ENCODE results near the gene LGALS4.
"Not testable (repeated sequence)": the region's sequence is repeated elsewhere in the genome, so short reads cannot be mapped to it uniquely, and the experiment has no call there.

LGALS4 gene

DNA sequence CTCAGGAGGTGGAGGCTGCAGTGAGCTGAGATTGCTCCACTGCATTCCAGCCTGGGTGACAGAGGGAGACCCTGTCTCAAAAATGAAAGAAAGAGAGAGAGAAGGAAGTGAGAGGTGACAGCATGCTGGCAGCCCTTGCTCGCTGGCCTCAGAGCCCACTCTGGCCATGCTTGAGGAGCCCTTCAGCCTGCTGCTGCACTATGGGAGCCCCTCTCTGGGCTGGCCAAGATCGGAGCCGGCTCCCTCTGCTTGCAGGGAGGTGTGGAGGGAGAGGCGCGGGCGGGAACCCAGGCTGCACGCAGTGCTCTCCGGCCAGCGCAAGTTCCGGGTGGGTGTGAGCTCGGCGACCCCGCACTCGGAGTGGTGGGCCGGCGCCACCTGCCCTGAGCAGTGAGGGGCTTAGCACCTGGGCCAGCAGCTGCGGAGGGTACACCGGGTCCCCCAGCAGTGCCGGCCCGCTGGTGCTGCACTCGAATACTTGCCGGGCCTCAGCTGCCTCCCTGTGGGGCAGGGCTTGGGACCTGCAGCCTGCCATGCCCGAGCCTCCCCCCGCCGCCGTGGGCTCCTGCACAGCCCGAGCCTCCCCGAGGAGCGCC lies 8.6 kb upstream of the LGALS4 start:
- DNase-seq (ENCODE audit: low read depth, low spot score) = not testable (repeated sequence)

- DNase-seq (ENCODE audit: low read depth, low spot score) = no peak
Observed at GRCh38 chr19:38819231-38819920, 6.6 kb upstream of the LGALS4 start.

DNA sequence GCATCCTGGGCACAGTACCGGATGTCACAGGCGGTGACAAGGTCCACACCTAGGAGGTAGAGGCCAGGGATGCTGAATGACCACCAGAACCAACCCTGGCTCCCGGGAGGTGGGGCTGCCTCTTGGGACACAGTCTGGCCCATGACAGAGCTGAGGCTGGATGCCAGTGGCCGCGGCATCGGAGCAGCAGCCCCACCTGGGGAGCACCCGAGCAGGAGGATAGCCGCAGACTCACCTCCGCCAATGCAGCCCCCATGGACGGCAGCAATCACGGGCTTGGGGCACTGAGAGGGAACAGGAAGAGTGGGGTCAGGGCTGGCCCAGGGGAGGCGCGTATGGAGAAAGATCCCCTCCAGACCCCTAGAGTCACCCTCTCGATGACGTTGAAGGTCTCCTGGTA lies 4.3 kb upstream of the LGALS4 start:
- DNase-seq (ENCODE audit: low read depth, low spot score) = no peak

GRCh38 chr19:38816131-38816750 lies 3.5 kb upstream of the LGALS4 start:
- DNase-seq (ENCODE audit: low read depth, low spot score) = no peak

DNA sequence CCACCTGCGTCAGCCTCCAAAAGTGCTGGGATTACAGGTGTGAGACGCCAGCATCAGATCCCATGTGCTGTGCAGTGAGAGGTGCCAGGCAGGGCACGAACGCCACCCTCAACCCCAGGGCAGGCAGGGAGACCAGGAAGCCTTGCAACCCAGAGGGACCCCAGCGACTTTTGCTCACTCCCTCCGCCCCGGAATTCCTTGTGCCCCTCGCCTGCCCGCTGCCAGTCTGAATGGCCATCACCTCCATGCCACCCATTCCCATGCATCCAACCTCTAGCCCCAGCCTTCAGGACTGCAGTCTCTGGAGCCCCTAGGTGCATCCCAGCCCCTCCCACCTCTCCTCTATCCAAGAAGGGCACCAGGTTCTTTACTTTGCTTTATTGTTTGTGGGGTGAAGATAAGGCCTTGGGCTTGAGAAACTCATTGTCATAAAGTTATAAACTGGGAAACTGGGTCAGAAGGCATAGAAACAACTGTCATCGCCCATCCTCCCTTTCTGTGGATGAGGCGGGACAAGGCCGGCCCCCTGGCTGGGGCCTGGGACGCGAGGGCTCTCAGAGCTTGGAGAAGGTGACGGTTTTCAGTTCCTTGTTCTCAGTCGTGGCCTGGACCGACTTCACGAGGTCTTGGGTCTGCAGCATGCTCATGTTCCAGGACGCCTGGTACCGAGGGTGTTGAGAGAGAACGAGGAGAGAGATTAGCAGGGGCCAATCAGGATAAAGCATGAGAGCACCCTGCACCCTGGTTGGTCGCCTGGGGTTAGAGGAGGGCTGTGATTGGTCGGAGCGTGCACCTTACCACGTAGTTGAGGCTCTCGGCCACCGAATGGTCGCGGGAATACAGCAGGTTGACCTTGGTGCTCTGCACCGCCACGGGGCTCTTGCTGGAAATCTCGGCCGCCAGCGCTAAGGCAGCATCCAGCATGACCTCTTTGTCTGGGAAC lies 2.6 kb upstream of the LGALS4 start:
- no peak for DNase-seq (ENCODE audit: low read depth, low spot score)

- not testable (repeated sequence) for DNase-seq (ENCODE audit: low read depth, low spot score)
Observed at GRCh38 chr19:38813932-38814331, 1.2 kb upstream of the LGALS4 start.

- no peak for DNase-seq (ENCODE audit: low read depth, low spot score)
Observed at GRCh38 chr19:38813323-38813722, 578 bp upstream of the LGALS4 start.

GRCh38 chr19:38812009-38812840 lies 520 bp downstream of the LGALS4 start:
- DNase-seq (ENCODE audit: low read depth, low spot score) = no peak

DNA sequence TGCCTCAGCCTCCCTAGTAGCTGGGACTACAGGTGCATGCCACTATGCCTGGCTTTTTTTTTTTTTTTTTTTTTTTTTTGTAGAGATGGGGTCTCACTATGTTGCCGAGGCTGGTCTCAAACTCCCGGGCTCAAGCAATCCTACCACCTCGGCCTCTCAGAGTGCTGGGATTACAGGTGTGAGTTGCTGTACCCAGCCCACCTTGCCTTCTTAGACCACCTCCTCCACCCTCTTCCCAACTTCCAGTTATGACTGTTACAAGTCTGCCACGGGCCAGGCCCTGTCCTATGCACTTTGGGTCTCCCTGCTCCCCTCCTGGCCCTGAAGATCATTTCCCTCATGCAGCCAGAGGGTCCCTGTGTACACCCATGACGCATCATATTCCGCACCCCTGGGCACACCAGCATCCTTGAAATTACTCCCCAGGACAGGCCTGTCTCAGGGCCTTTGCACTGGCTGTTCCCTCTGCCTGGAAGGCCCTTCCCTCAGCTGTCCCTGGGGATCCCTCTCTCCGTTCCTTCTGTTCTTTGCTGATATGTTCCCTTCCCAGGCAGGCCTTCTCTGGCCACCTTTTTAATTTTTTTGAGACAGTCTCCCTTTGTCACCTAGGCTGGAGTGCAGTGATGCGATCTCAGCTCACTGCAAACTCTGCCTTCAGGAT lies 3.0 kb downstream of the LGALS4 start:
- DNase-seq (ENCODE audit: low read depth, low spot score) = no peak

DNA sequence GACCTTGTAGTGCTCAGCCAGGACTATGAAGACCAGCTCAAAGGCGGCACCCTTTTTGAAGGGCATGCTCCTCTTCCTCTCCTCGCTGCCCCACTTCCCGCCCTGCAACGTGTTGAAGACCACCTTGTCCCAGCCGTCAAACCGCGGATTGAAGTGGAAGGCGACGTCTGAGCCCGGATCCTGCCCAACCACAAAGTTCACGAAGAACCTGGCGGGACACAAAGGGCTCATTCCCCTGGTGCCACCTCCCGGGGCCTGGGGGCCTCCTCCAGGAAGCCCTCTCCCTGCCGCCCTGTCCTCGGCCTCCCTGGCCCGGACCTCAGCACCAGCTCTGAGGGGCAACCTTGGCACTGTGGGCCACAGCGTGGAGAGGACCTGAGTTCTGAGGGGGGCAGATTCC lies 4.0 kb downstream of the LGALS4 start:
- no peak for DNase-seq (ENCODE audit: low read depth, low spot score)

GRCh38 chr19:38807374-38808098 lies 5.2 kb downstream of the LGALS4 start:
- DNase-seq (ENCODE audit: low read depth, low spot score) = not testable (repeated sequence)

- DNase-seq (ENCODE audit: low read depth, low spot score) = no peak
Observed at GRCh38 chr19:38806371-38806770, 6.4 kb downstream of the LGALS4 start.

- DNase-seq (ENCODE audit: low read depth, low spot score) = no peak
Observed at GRCh38 chr19:38805180-38805579, 7.6 kb downstream of the LGALS4 start.

- DNase-seq (ENCODE audit: low read depth, low spot score) = no peak
Observed at GRCh38 chr19:38803543-38803942, 9.2 kb downstream of the LGALS4 start.

- DNase-seq (ENCODE audit: low read depth, low spot score) = no peak
Observed at GRCh38 chr19:38801359-38802095, 11.2 kb downstream of the LGALS4 start.

GRCh38 chr19:38800577-38801347 lies 12.0 kb downstream of the LGALS4 start:
- no peak for DNase-seq (ENCODE audit: low read depth, low spot score)

DNA sequence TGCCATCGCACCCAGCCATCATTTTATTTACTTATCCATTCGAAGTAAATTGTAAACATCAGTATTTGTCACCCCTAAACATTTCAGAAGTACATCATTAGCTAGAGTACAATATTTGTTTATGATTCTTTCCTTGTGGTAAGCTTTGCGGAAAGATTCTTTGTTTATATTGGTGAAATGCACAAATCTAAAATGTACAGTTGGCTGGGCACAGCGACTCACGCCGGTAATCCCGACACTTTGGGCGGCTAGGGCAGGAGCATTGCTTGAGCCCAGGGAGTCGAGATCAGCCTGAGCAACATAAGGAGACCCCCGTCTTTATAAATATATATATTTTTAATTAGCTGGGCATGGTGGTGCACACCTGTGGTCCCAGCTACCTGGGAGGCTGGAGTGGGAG lies 13.6 kb downstream of the LGALS4 start:
- no peak for DNase-seq (ENCODE audit: low read depth, low spot score)

- DNase-seq (ENCODE audit: low read depth, low spot score) = not testable (repeated sequence)
Observed at GRCh38 chr19:38797781-38798180, 15.0 kb downstream of the LGALS4 start.

Measured in smooth muscle cell of the brain vasculature (primary cell).